H1 (cell line): ENCODE measurements around the gene KCP. TPM values are rescaled to one million over a fixed set of nuclear protein-coding genes. Genes with fewer than 3 reads are reported as not detected.

Experiments used
- CTCF ChIA-PET: fragments of 300-600 bp; sonication (Branson Sonifier 250); formaldehyde crosslinking; loops from one replicate; lab custom pipeline; 2021; ENCODE audit not compliant: partially characterized antibody; lab: Charles Lee
- POLR2A ChIA-PET: fragments of 300-600 bp; sonication (Branson Sonifier 250); formaldehyde crosslinking; loops from one replicate; lab custom pipeline; 2021; ENCODE audit warnings: inconsistent platforms; ENCODE audit not compliant: partially characterized antibody; lab: Charles Lee
- DNase-seq, 2 experiments: peaks; one replicate each; pipeline versions ENCODE4 v3.0.0 to v3.0.0-alpha.2; 2010 to 2022; ENCODE audit warnings: low spot score in 2 of 2, low read depth in 1 of 2, mixed read lengths in 1 of 2
- FAIRE-seq: peaks from 2 replicates; lab custom pipeline; 2011; peaks lifted over from hg19 to GRCh38; lab: Jason Lieb, UNC
- H2AFZ ChIP-seq: 2 replicates; pipeline ENCODE4 v1.8.1; 2012; ENCODE audit warnings: low read length, inconsistent platforms
- H2AK5ac ChIP-seq: 2 replicates; pipeline ENCODE4 v1.6.1; 2013; ENCODE audit warnings: low read depth, low read length
- H2BK120ac ChIP-seq: replicated peaks from 2 replicates; pipeline ENCODE3; 2013; ENCODE audit warnings: low read depth, low read length, inconsistent platforms
- H2BK12ac ChIP-seq: 2 replicates; pipeline ENCODE4 v1.6.1; 2013; ENCODE audit warnings: low read depth, low read length
- H2BK15ac ChIP-seq: 2 replicates; pipeline ENCODE4 v1.6.1; 2013; ENCODE audit warnings: low read length
- H2BK20ac ChIP-seq: 2 replicates; pipeline ENCODE4 v1.6.1; 2013; ENCODE audit warnings: low read length
- H2BK5ac ChIP-seq: 2 replicates; pipeline ENCODE4 v1.6.1; 2013; ENCODE audit warnings: low read depth, low read length
- H3K14ac ChIP-seq: 2 replicates; pipeline ENCODE4 v1.6.1; 2013; ENCODE audit warnings: inconsistent platforms; ENCODE audit not compliant: insufficient read length
- H3K18ac ChIP-seq: 2 replicates; pipeline ENCODE4 v1.6.1; 2013; ENCODE audit warnings: low read length; ENCODE audit errors: extremely low read depth
- H3K23ac ChIP-seq: 2 replicates; pipeline ENCODE4 v1.6.1; 2013; ENCODE audit warnings: inconsistent platforms; ENCODE audit not compliant: insufficient read length
- H3K23me2 ChIP-seq: 2 replicates; pipeline ENCODE4 v1.6.1; 2013; ENCODE audit warnings: low read depth, low read length
- H3K27ac ChIP-seq: 2 replicates; pipeline ENCODE4 v1.6.1; 2011; ENCODE audit warnings: low read depth, low read length, inconsistent platforms
- H3K27me3 ChIP-seq, 4 experiments: replicated peaks in 1 of 4; 1 replicate in 1 of 4; 2 replicates in 3 of 4; pipeline versions ENCODE4 v1.6.1 to v1.8.1; 2011 to 2013; ENCODE audit warnings: low read length in 3 of 4, mild to moderate bottlenecking in 3 of 4, inconsistent platforms in 2 of 4, mixed read lengths in 2 of 4, moderate library complexity in 1 of 4; ENCODE audit not compliant: control insufficient read depth in 3 of 4, insufficient read depth in 3 of 4; ENCODE audit errors: extremely low read depth in 1 of 4
- H3K36me3 ChIP-seq, 4 experiments: 2 replicates each; pipeline versions ENCODE4 v1.6.1 to v1.8.1; 2011 to 2013; ENCODE audit warnings: mild to moderate bottlenecking in 4 of 4, low read length in 3 of 4, moderate library complexity in 2 of 4, control low read depth in 1 of 4, inconsistent platforms in 1 of 4; ENCODE audit not compliant: insufficient read depth in 4 of 4, control insufficient read depth in 2 of 4
- H3K4ac ChIP-seq: replicated peaks from 2 replicates; pipeline ENCODE3; 2013; ENCODE audit warnings: low read length, low read depth, mixed read lengths, inconsistent platforms; ENCODE audit not compliant: insufficient read length
- H3K4me1 ChIP-seq, 4 experiments: replicated peaks in 1 of 4; 1 replicate in 1 of 4; 2 replicates in 3 of 4; pipeline versions ENCODE4 v1.6.1 to v1.8.1; 2011 to 2013; ENCODE audit warnings: low read length in 3 of 4, inconsistent platforms in 2 of 4, mixed read lengths in 1 of 4; ENCODE audit not compliant: insufficient read depth in 4 of 4, control insufficient read depth in 3 of 4
- H3K4me2 ChIP-seq, 2 experiments: 2 replicates each; pipeline versions ENCODE4 v1.6.1 to v1.8.1; 2011 to 2013; ENCODE audit warnings: low read depth in 2 of 2, low read length in 2 of 2, control low read depth in 1 of 2, inconsistent platforms in 1 of 2, mild to moderate bottlenecking in 1 of 2; ENCODE audit not compliant: insufficient read depth in 1 of 2
- H3K4me3 ChIP-seq, 4 experiments: fragments of 200-600, 300-600 bp in 1 of 4; sonication (generic), shearing (Covaris generic), sonication (Bioruptor Twin) in 1 of 4; 2 replicates each; pipeline versions ENCODE4 v1.5.1 to v1.8.1; 2011 to 2016; ENCODE audit warnings: low read length in 4 of 4, low read depth in 3 of 4, control low read depth in 2 of 4, inconsistent platforms in 2 of 4, mild to moderate bottlenecking in 2 of 4, mixed read lengths in 1 of 4, moderate library complexity in 1 of 4; ENCODE audit not compliant: insufficient read depth in 2 of 4; ENCODE audit errors: extremely low read depth in 1 of 4
- H3K56ac ChIP-seq: replicated peaks from 2 replicates; pipeline ENCODE3; 2013; ENCODE audit warnings: low read depth, mild to moderate bottlenecking, mixed read lengths, low read length, inconsistent platforms; ENCODE audit not compliant: insufficient read length
- H3K79me1 ChIP-seq: 2 replicates; pipeline ENCODE4 v1.6.1; 2013; ENCODE audit warnings: low read depth, low read length, control low read depth
- H3K79me2 ChIP-seq, 2 experiments: 2 replicates each; pipeline versions ENCODE4 v1.6.1 to v1.8.1; 2012 to 2013; ENCODE audit warnings: low read length in 2 of 2, mild to moderate bottlenecking in 2 of 2, inconsistent platforms in 1 of 2; ENCODE audit not compliant: insufficient read depth in 2 of 2, control insufficient read depth in 1 of 2
- H3K9ac ChIP-seq, 4 experiments: replicated peaks in 1 of 4; 1 replicate in 1 of 4; 2 replicates in 3 of 4; pipeline versions ENCODE4 v1.6.1 to v1.8.1; 2011 to 2013; ENCODE audit warnings: low read depth in 3 of 4, low read length in 3 of 4, control low read depth in 2 of 4, mild to moderate bottlenecking in 2 of 4, moderate library complexity in 2 of 4, inconsistent platforms in 1 of 4; ENCODE audit errors: extremely low read depth in 1 of 4
- H3K9me3 ChIP-seq, 2 experiments: 2 replicates each; pipeline versions ENCODE4 v1.6.1 to v1.8.1; 2012 to 2013; ENCODE audit warnings: mild to moderate bottlenecking in 2 of 2, moderate library complexity in 2 of 2, control low read depth in 1 of 2, inconsistent platforms in 1 of 2, low read depth in 1 of 2, low read length in 1 of 2, mixed read lengths in 1 of 2; ENCODE audit not compliant: insufficient read depth in 2 of 2
- H4K20me1 ChIP-seq, 2 experiments: replicated peaks in 1 of 2; 2 replicates each; pipeline versions ENCODE3 to v1.8.1; 2011 to 2013; ENCODE audit warnings: inconsistent platforms in 2 of 2, low read length in 2 of 2, mild to moderate bottlenecking in 1 of 2; ENCODE audit not compliant: insufficient read depth in 2 of 2, control insufficient read depth in 1 of 2
- H4K5ac ChIP-seq: 2 replicates; pipeline ENCODE4 v1.6.1; 2013; ENCODE audit warnings: low read length, low read depth, mixed read lengths, inconsistent platforms; ENCODE audit not compliant: insufficient read length
- H4K8ac ChIP-seq: 2 replicates; pipeline ENCODE4 v1.8.0; 2013; ENCODE audit warnings: mild to moderate bottlenecking, moderate library complexity, low read length, inconsistent platforms; ENCODE audit not compliant: insufficient read depth; ENCODE audit errors: extremely low read depth
- H4K91ac ChIP-seq: replicated peaks from 2 replicates; pipeline ENCODE3; 2013; ENCODE audit warnings: low read length, mixed read lengths, inconsistent platforms; ENCODE audit not compliant: insufficient read length
- CHD2 ChIP-seq: IDR thresholded peaks from 2 replicates; pipeline ENCODE4 v1.6.1; 2012; ENCODE audit warnings: low read length, improper control_type of control experiment
- CTCF ChIP-seq, 3 experiments: IDR thresholded peaks; 1 replicate in 2 of 3; 2 replicates in 1 of 3; pipeline versions ENCODE4 v1.5.1 to v1.6.1; 2011; ENCODE audit warnings: low read length in 3 of 3, mild to moderate bottlenecking in 3 of 3, inconsistent platforms in 2 of 3, low read depth in 1 of 3, moderate library complexity in 1 of 3; ENCODE audit not compliant: insufficient read depth in 1 of 3; ENCODE audit errors: control extremely low read depth in 1 of 3
- EGR1 ChIP-seq: IDR thresholded peaks from 2 replicates; pipeline ENCODE4 v1.6.1; 2011; ENCODE audit warnings: low read depth, low read length, borderline replicate concordance
- HDAC2 ChIP-seq, 2 experiments: fragments of 300-600 bp in 1 of 2; sonication (generic) in 1 of 2; IDR thresholded peaks; 2 replicates each; pipeline ENCODE4 v1.6.1; 2011 to 2012; ENCODE audit warnings: low read depth in 2 of 2, low read length in 2 of 2, mild to moderate bottlenecking in 2 of 2, moderate library complexity in 2 of 2, borderline replicate concordance in 1 of 2, inconsistent platforms in 1 of 2
- JUND ChIP-seq: IDR thresholded peaks from 2 replicates; pipeline ENCODE4 v1.6.1; 2011; ENCODE audit warnings: mild to moderate bottlenecking, improper control_type of control experiment, low read length
- MAFK ChIP-seq: IDR thresholded peaks from 2 replicates; pipeline ENCODE4 v1.6.1; 2012; ENCODE audit warnings: low read depth, mild to moderate bottlenecking, improper control_type of control experiment, low read length
- NANOG ChIP-seq: IDR thresholded peaks from 2 replicates; pipeline ENCODE4 v1.6.1; 2011; ENCODE audit warnings: low read length, low read depth, mild to moderate bottlenecking, inconsistent platforms; ENCODE audit not compliant: insufficient read depth, poor library complexity, severe bottlenecking
- SAP30 ChIP-seq: fragments of 300-600 bp; sonication (generic); IDR thresholded peaks from 2 replicates; pipeline ENCODE4 v1.7.1; 2012; ENCODE audit warnings: low read length, moderate library complexity, mild to moderate bottlenecking, inconsistent platforms; ENCODE audit not compliant: insufficient read depth, insufficient replicate concordance
- WGBS, 2 experiments: shearing (Covaris generic) in 1 of 2; methylation state at CpG; one replicate each; pipeline versions ENCODE4 v1.1.6 to v1.1.7; 2013 to 2015; ENCODE audit warnings: low lambda C conversion rate in 2 of 2, mixed read lengths in 2 of 2, inconsistent platforms in 1 of 2, low coverage in 1 of 2, missing lambda C conversion rate in 1 of 2; ENCODE audit not compliant: insufficient replicate concordance in 2 of 2, insufficient coverage in 1 of 2, insufficient read length in 1 of 2; ENCODE audit errors: extremely low coverage in 1 of 2, missing lambda C conversion rate in 1 of 2; 5-methylcytosine and 5-hydroxymethylcytosine counted together
- polyA plus RNA-seq, 7 experiments: library from polyadenylated mRNA; depleted of rRNA in 3 of 7; stranded (reverse) in 5 of 7; unstranded in 2 of 7; fragments of >200 nt in 5 of 7; fragments of 200-250 nt in 2 of 7; gene quantifications; 1 replicate in 5 of 7; 2 replicates in 1 of 7; 4 replicates in 1 of 7; pipeline versions ENCODE4 v1.2.1 to v1.2.3, GENCODE V29; 2011 to 2013; ENCODE audit warnings: missing spikeins in 2 of 7, mixed read lengths in 2 of 7
- total RNA-seq: library from RNA; stranded (reverse); fragmentation: NEBNext Ultra II Directional; extraction: Animal tissue kit (Norgen Biotek cat#: 25700); gene quantifications from 2 replicates; pipeline ENCODE4 v1.2.1, GENCODE V29; 2021

KCP gene
- total and polyA plus RNA-seq, 2 of the 8 experiments (the other 6 are each of a cell fraction or from before 2014, with no cell fraction given) = 1.3 to 2.0 TPM

- Histone ChIP-seq H2BK120ac (no peak overlapping the region), H3K14ac (no peak overlapping the region), H3K27ac (no peak overlapping the region), H3K56ac (peak overlapping the region; percentile 100), H2BK20ac (peak overlapping the region; percentile 37), H3K9me3 (no peaks in the 10 kb centered on the region), H3K36me3 (no peaks in the 10 kb centered on the region), H3K4ac (peak overlapping the region; percentile 57), H3K4me3 (no peak overlapping the region), H3K79me2 (no peaks in the 10 kb centered on the region), H3K79me1 (0 out of 2 replicates have a peak, but pooled peaks cover 7% of the 10 kb centered on the region), H3K4me2 (peak overlapping the region in 1 of 2 experiments; percentile 47; a peak in 2 of 4 replicates), H3K4me1 (peaks cover 0 to 19% (median 13%) of the 10 kb centered on the region in 4 experiments; a peak in 5 of 7 replicates), H2BK12ac (peak overlapping the region; percentile 5; the same call in 1 of the 2 replicates), H3K18ac (peak overlapping the region; percentile 7; the same call in 1 of the 2 replicates), H4K5ac (no peak overlapping the region), H3K23me2 (peaks cover 20% of the 10 kb centered on the region; the same call in 1 of the 2 replicates), H2AFZ (no peak overlapping the region), H3K9ac (no peak overlapping the region; a peak in 1 of 7 replicates), H4K91ac (peak overlapping the region; percentile 88), H2AK5ac (peak overlapping the region; percentile 18), H2BK15ac (no peak overlapping the region), H2BK5ac (no peak overlapping the region; the same call in 1 of the 2 replicates), H4K8ac (no peak overlapping the region), H3K27me3 (peaks cover 0 to 7% (median 4%) of the 10 kb centered on the region in 4 experiments; a peak in 4 of 7 replicates), H4K20me1 (peaks cover 0 to 13% of the 10 kb centered on the region in 2 experiments), H3K23ac (peak overlapping the region; percentile 74)
- CTCF ChIA-PET = interaction anchor here (1.4 to 2.0 kb wide), 2 partner anchors 8 to 16 kb away, joined by 4 to 8 read pairs; no protein-coding TSS in a partner anchor
- POLR2A ChIA-PET = no interaction called here
- 85% methylated on average over 7 of the region's 7 CpGs; no CpG with 5 or more reads in 1 of the 2 experiments for whole genome bisulfite sequencing, 2 experiments
- DNase-seq (no peak), FAIRE-seq (peak; percentile 73)
- no peak for TF ChIP-seq HDAC2 (IDR thresholded peaks at IDR 0.05; ENCODE audit: borderline replicate concordance in 1 of 2, low read depth in 2 of 2, low read length in 2 of 2)
- TF ChIP-seq JUND = no peak
- no peak for TF ChIP-seq CTCF (IDR thresholded peaks at IDR 0.05; ENCODE audit: control extremely low read depth in 1 of 3, insufficient read depth in 1 of 3, low read depth in 1 of 3, low read length in 3 of 3)
- no peak for TF ChIP-seq EGR1
- no peak for TF ChIP-seq MAFK
- TF ChIP-seq SAP30 = no peak
- TF ChIP-seq CHD2 = no peak
- no peak for TF ChIP-seq NANOG
These were observed 22.3 kb downstream of the KCP start for GRCh38 chr7:128888039-128888755.
